NT2/D1 (cell line): ENCODE results near the gene CRAT.
"Not testable (repeated sequence)": the region's sequence is repeated elsewhere in the genome, so short reads cannot be mapped to it uniquely, and the experiment has no call there.

Source experiments
- DNase-seq: peaks from one replicate; pipeline ENCODE4 v3.0.0-alpha.2; 2011; ENCODE audit warnings: low read depth, low spot score
- H3K27me3 ChIP-seq: 2 replicates; pipeline ENCODE4 v1.6.0; 2011; ENCODE audit warnings: mild to moderate bottlenecking; ENCODE audit not compliant: insufficient read length, insufficient read depth
- H3K36me3 ChIP-seq: 2 replicates; pipeline ENCODE4 v1.6.1; 2011; ENCODE audit warnings: mild to moderate bottlenecking, low read length, mixed read lengths; ENCODE audit not compliant: insufficient read depth, insufficient read length
- H3K4me1 ChIP-seq: 2 replicates; pipeline ENCODE4 v1.5.1; 2011; ENCODE audit not compliant: insufficient read depth, insufficient read length
- H3K4me3 ChIP-seq: 2 replicates; pipeline ENCODE4 v1.5.1; 2011; ENCODE audit warnings: low read depth; ENCODE audit not compliant: insufficient read length
- H3K9ac ChIP-seq: 2 replicates; pipeline ENCODE4 v1.6.0; 2011; ENCODE audit warnings: low read depth; ENCODE audit not compliant: insufficient read length
- H3K9me3 ChIP-seq: 2 replicates; pipeline ENCODE4 v1.5.1; 2011; ENCODE audit warnings: mild to moderate bottlenecking, low read length; ENCODE audit not compliant: insufficient read depth
- SUZ12 ChIP-seq: IDR thresholded peaks from 2 replicates; pipeline ENCODE4 v1.6.1; 2011; ENCODE audit not compliant: insufficient read length, insufficient read depth; ENCODE audit errors: extremely low read depth
- YY1 ChIP-seq: IDR thresholded peaks from 2 replicates; pipeline ENCODE4 v1.6.1; 2011; ENCODE audit not compliant: insufficient read length, insufficient read depth
- ZNF274 ChIP-seq: IDR thresholded peaks from 2 replicates; pipeline ENCODE4 v1.6.1; 2011; ENCODE audit warnings: mild to moderate bottlenecking, low read depth, low read length

The CRAT gene

DNA sequence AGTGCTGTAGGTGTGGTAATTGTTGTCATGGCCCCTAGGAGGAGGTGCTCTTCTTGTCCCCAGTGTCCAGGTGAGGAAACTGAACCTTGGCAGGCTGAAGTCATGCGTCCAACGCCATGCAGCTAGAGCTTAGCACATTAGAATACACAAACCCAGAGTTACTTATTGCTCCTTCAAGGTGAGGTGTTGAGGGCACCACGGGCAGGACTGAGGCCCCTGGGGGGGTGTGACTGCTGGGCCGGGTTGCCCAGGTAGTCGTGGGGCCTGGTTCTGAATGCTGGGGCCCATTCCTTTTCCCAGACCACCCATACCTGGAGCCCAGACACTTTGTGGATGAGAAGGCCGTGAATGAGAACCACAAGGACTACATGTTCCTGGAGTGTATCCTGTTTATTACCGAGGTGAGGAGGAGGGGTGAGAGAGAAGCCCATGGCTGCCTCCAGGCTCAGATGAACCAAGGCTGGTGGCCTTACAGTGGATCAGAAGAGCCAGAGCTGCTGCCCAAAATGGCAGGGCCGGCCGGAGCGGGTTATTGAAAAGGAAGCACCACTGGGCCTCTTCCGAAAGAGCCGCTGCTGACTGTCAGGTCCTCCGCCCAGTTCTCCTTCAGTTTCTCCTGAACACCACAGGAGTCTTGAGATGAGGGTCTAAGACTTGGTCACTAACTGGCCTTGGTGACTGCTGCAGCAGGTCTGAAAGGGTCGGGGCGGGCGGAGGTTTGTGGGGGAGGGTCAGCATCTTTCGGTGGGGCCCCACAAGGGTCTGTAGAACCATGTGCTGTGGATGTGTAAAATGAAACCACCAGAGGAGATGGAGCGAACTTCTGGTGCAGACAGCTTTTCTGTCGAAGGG lies 26.9 kb upstream of the CRAT start:
- peaks cover 21% of the 10 kb centered on the region for H3K4me1 ChIP-seq
- no peak for DNase-seq
- no peak overlapping the region for H3K4me3 ChIP-seq
- no peaks in the 10 kb centered on the region for H3K9me3 ChIP-seq
- TF ChIP-seq ZNF274 (no peak), YY1 (no peak)
- H3K27me3 ChIP-seq: no peaks in the 10 kb centered on the region
- H3K9ac ChIP-seq: peak overlapping the region; percentile 51
- peaks cover 68% of the 10 kb centered on the region for H3K36me3 ChIP-seq

DNA sequence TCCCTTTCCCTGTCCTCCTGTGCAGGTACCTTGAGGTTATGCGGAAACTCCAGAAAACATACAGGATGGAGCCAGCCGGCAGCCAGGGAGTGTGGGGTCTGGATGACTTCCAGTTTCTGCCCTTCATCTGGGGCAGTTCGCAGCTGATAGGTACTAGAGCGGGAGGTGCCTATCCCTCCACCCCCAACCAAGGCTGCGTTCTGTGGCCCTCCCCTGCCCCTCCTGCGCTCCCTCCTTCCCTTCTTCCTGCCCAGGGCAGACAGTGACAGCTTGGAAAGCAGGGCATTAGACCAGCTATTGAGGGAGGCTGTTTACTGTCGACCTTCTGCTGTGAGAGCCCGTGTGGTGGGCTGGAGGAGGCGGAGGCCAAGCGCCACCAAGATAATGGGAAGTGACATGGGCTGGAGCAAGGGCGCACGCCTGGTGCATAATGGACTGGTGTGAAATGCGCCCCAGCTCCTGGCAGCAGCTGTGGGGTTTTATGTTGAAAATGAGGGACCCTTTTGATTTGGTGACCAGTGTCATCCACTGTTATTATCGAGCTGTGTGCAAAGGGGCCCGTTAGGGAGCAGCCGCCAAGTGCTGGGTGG lies 25.9 kb upstream of the CRAT start:
- TF ChIP-seq ZNF274 (no peak), SUZ12 (no peak), YY1 (no peak)
- Histone ChIP-seq H3K27me3 (no peaks in the 10 kb centered on the region), H3K9me3 (no peaks in the 10 kb centered on the region), H3K4me1 (peaks cover 19% of the 10 kb centered on the region), H3K9ac (peak overlapping the region; percentile 34), H3K36me3 (peaks cover 69% of the 10 kb centered on the region), H3K4me3 (no peak overlapping the region)
- no peak for DNase-seq

DNA sequence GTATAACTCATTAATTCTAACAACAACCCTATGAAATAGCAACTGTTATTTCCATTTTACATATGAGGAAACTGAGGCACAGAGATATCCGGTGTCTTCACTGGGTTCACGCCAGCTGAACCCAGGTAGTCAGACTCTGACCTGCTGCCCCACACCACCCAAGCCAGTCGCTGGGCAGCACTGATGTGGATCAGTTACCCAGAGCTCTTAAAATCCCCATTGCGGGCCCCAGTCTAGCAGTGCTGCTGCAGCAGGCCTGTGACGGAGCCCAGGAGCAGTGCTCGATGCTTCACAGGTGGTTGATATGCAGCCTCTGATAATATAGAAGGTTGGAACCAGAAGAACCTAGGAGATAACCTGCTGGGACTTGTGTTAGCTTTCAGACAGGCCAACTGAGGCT lies 24.9 kb upstream of the CRAT start:
- DNase-seq: no peak
- TF ChIP-seq ZNF274: no peak
- no peak for TF ChIP-seq SUZ12
- TF ChIP-seq YY1: no peak
- Histone ChIP-seq H3K36me3 (peaks cover 77% of the 10 kb centered on the region), H3K4me3 (no peak overlapping the region), H3K9me3 (no peaks in the 10 kb centered on the region), H3K4me1 (peaks cover 15% of the 10 kb centered on the region), H3K9ac (no peak overlapping the region), H3K27me3 (no peaks in the 10 kb centered on the region)

DNA sequence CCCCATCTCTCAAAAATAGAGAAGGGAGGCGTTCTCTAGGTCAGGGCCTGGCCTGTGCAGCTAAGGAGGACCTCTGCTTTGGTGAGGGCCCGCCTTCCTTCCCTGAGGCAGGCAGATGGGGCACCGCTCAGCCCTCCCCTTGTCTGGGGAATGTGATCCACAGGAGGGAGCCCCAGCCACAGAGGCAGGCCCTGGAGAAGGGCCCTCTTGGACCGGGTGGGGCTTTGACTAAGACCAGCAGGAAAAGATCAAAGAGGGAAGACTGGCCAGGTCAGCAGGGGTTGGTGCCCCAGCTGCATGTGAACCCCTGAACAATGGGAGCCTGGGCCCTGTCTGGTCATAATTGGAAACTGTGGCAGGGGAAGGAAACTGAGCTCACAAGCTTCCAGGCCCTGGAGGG lies 22.5 kb upstream of the CRAT start:
- no peak for TF ChIP-seq SUZ12
- TF ChIP-seq ZNF274: no peak
- no peak for TF ChIP-seq YY1
- H3K36me3 ChIP-seq: peaks cover 86% of the 10 kb centered on the region
- no peaks in the 10 kb centered on the region for H3K9me3 ChIP-seq
- no peak overlapping the region for H3K9ac ChIP-seq
- no peaks in the 10 kb centered on the region for H3K27me3 ChIP-seq
- peaks cover 8% of the 10 kb centered on the region for H3K4me1 ChIP-seq
- no peak for DNase-seq
- no peak overlapping the region for H3K4me3 ChIP-seq

DNA sequence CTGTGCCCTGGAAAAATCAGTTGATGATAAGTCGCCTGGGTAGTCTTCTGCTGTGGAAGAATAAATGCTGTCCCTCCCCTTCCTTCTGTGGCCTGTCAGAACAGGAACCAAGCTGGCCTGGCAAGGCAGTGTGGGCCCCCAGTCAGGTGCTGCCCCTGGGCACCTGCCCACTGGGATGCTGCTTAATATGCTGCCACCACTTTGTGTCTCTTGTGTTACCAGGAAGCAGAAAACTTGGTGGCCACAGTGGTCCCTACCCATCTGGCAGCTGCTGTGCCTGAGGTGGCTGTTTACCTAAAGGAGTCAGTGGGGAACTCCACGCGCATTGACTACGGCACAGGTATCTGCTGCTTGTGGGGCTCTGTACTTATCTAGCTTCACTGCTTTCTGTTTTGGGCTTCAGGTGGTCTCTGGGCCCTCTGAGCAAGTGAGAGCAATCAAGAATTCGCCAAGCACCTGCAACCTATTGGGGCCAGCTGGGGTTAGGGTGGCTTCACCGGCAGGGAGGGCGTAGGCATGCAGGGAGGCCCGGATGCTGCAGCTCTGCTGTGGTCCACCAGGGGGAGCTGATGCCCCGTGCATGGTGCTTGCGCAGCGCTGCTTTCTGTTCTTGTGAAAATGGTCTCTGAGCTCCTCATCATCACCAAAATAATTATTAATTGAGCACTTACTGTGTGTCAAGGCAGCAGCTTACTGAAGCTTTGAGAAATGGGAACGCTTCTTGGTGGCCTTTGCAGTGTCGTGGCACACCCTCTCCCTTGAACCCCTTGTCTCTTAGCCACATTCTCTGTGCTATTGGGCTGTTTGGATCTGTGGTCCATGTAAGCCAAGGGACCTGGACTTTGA lies 20.9 kb upstream of the CRAT start:
- Histone ChIP-seq H3K27me3 (no peaks in the 10 kb centered on the region), H3K9me3 (no peaks in the 10 kb centered on the region), H3K36me3 (peaks cover 78% of the 10 kb centered on the region), H3K4me1 (peaks cover 20% of the 10 kb centered on the region), H3K9ac (peak overlapping the region; percentile 46), H3K4me3 (no peak overlapping the region)
- peak; percentile 55 for DNase-seq
- TF ChIP-seq SUZ12 (no peak), ZNF274 (no peak), YY1 (no peak)

DNA sequence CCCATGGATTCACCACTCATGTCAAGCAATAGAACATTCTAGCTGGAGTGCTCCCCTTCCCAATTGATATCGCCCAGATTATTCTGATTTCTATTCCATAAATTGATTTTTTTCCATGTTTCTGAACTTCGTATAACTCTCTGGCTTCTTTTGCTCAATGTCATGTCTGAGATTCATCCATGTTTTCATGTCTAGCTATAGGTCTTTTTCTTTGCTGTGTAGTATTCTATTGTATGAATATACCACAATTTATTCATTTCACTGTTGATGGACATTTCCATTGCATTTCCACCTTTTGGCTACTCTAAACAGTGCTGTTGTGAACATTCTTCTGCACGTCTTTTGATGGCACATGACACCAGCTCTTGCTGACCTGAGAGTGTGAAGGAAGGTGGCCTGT lies 20.2 kb upstream of the CRAT start:
- no peaks in the 10 kb centered on the region for H3K27me3 ChIP-seq
- no peak for DNase-seq
- TF ChIP-seq SUZ12 (no peak), ZNF274 (no peak), YY1 (no peak)
- peaks cover 72% of the 10 kb centered on the region for H3K36me3 ChIP-seq
- H3K9me3 ChIP-seq: no peaks in the 10 kb centered on the region
- H3K4me3 ChIP-seq: no peak overlapping the region
- peaks cover 20% of the 10 kb centered on the region for H3K4me1 ChIP-seq
- H3K9ac ChIP-seq: no peak overlapping the region

DNA sequence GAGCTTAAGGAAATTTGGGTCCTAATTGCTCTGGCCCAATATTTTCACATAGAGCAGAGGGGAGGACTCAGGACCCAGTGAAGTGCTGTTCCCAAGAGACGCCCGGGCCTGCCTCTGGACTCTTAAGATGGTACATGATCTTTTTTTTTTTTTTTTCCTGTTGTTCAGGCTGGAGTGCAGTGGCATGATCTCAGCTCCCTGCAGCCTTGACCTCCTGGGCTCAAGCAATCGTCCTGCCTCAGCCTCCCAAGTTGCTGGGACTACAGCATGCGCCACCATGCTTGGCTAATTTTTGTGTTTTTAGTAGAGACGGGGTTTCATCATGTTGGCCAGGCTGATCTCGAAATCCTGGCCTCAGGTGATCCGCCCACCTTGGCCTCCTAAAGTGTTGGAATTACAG lies 19.7 kb upstream of the CRAT start:
- DNase-seq, H3K27me3 ChIP-seq, H3K9ac ChIP-seq, H3K4me3 ChIP-seq, H3K9me3 ChIP-seq: not testable (repeated sequence)
- H3K4me1 ChIP-seq: peaks cover 25% of the 10 kb centered on the region
- peaks cover 72% of the 10 kb centered on the region for H3K36me3 ChIP-seq
